B cell (primary cell): ENCODE results near the gene CHD9.

ENCODE experiments used
- CTCF ChIP-seq: fragments of 200-600 bp; IDR thresholded peaks from one replicate; pipeline ENCODE4 v1.8.0; 2022; ENCODE audit warnings: antibody characterized with exemption, mild to moderate bottlenecking
- EZH2 ChIP-seq: IDR thresholded peaks from 2 replicates; pipeline ENCODE4 v1.6.1; 2012; ENCODE audit warnings: borderline replicate concordance, low read depth, mild to moderate bottlenecking, moderate library complexity, low read length; ENCODE audit not compliant: insufficient read depth, poor library complexity, severe bottlenecking

DNA sequence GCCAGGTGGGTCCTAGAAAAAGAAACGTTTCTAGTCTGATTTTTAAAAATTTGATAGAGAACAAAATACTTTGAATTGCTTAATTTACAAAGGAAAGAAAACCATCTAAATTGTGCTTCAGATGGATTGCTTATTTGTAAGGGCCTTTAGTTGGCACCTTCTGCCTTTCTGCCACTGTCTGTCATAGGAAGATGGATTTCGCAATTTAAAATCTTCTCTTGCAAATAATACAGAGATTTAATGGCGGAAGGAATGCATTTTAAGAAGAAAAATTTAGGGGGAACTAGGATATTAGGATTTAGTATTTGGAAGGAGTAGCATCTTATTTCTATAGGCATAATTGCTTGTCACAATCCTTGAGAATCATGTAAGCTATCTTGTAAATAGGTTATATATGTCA, 204.0 kb downstream of the CHD9 start:
- no peak for TF ChIP-seq CTCF
- TF ChIP-seq EZH2: no peak
